A673 (cell line): ENCODE measurements around the gene LHFPL2.

Experiments used
- EZH2 ChIP-seq: fragments of 200-600 bp; sonication (generic); IDR thresholded peaks from 2 replicates; pipeline ENCODE4 v1.6.1; 2017; ENCODE audit warnings: borderline replicate concordance, low read depth, mild to moderate bottlenecking, mixed read lengths, antibody characterized with exemption, low read length; ENCODE audit not compliant: poor library complexity, severe bottlenecking
- TF ChIP-seq, protein P1 (sequence below): fragments of 300-800, 200-600 bp; sonication (generic); conservative IDR thresholded peaks from 2 replicates; pipeline ENCODE4 v1.5.1; 2017; ENCODE audit warnings: low read depth, mild to moderate bottlenecking, antibody characterized with exemption, low read length, moderate library complexity, mixed read lengths

DNA sequence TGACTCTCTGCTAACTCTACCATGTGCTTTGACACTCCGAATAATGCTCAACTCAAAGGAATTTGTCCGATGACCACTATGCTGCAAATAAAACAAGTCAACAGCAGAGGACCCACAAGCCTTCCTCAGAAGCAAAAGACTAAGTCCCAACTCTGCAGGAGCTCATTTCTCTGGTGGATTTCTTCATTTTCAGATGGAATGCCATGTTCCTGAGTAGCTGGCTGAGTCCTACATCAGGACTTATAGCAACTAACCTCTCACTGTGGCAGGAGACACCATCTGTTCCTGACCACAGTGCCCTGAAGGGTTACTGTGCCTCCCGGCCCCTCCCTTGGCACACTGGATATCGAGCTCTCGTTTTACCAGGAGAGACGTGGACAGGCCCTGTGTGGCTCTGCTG is 20.8 kb downstream of the LHFPL2 start:
- TF ChIP-seq, protein P1, sequence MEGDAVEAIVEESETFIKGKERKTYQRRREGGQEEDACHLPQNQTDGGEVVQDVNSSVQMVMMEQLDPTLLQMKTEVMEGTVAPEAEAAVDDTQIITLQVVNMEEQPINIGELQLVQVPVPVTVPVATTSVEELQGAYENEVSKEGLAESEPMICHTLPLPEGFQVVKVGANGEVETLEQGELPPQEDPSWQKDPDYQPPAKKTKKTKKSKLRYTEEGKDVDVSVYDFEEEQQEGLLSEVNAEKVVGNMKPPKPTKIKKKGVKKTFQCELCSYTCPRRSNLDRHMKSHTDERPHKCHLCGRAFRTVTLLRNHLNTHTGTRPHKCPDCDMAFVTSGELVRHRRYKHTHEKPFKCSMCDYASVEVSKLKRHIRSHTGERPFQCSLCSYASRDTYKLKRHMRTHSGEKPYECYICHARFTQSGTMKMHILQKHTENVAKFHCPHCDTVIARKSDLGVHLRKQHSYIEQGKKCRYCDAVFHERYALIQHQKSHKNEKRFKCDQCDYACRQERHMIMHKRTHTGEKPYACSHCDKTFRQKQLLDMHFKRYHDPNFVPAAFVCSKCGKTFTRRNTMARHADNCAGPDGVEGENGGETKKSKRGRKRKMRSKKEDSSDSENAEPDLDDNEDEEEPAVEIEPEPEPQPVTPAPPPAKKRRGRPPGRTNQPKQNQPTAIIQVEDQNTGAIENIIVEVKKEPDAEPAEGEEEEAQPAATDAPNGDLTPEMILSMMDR: no peak
- no peak for TF ChIP-seq EZH2
